T47D (cell line): ENCODE results near the gene ZNF444.

Source experiments
- DNase-seq, 2 experiments: peaks; one replicate each; pipeline versions ENCODE4 v3.0.0 to v3.0.0-alpha.2; 2011 to 2012; ENCODE audit warnings: low read depth in 1 of 2, low spot score in 1 of 2
- JUND ChIP-seq: IDR thresholded peaks from 2 replicates; pipeline ENCODE4 v1.6.1; 2012; ENCODE audit warnings: low read depth
- in situ Hi-C: cut with HindIII; loops from 2 replicates; pipeline ENCODE4 v1.10.0; 2016; ENCODE audit warnings: low sequenced_read_pairs, low pct_unique_long_range_greater_than_20kb

Gene ZNF444

DNA sequence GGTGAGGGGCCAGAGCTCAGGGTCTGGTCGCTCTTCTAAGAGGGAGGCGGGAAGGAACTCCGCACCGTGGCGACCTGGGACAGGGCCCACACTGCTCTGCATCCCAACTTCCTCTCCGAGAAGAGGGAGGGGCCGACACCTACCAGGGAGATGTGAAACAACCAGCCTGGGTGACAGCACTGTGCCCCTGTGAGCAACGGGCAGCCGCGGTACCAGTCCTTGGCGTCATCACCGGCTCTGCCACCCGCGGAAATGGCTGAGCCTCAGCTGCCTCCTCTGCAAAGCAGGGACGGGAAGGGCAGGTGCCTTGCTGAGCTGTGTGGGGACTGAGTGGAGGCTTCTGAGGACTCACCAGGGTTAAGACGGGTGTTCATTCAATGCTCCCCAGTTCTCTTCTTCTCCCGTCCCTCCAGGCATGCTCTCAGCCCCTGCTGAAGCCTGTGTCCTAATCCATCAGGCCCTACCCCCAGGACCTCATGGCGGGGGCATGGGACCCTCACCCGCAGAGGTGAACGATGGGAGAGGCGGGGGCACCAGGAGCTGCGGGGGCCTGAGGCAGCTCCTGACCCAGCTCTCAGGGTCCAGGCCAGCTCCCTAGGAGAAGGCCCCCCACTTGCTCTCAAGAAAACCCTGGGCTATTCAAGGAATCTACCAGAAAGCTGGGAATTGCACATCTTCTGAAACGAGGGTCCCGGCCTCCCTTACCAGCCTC, 29.3 kb upstream of the ZNF444 start:
- in situ Hi-C loops: no loop called here
- peak in 1 of 2 experiments; percentile 42 for DNase-seq
- TF ChIP-seq JUND: no peak

DNA sequence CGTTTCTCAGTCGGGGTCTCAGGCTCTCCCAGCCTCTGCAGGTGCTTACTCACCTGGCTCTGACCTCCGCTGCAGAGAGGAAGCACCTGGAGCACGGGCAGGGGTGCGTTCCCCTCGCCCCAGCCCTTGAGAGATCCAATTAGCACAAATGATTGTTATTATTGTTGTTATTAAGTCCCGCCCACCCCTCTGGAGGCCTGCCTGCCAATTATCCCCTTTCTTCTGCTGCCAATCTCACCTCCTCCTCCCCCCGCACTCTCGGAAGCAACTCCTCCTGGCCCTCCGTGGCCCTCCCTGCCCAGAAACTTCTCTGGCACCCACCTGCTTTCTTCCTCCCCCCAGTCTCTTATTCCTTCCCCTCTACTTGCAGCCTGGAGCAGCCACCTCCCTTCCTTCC, 28.8 kb upstream of the ZNF444 start:
- no peak for DNase-seq
- in situ Hi-C loops: no loop called here
- no peak for TF ChIP-seq JUND

DNA sequence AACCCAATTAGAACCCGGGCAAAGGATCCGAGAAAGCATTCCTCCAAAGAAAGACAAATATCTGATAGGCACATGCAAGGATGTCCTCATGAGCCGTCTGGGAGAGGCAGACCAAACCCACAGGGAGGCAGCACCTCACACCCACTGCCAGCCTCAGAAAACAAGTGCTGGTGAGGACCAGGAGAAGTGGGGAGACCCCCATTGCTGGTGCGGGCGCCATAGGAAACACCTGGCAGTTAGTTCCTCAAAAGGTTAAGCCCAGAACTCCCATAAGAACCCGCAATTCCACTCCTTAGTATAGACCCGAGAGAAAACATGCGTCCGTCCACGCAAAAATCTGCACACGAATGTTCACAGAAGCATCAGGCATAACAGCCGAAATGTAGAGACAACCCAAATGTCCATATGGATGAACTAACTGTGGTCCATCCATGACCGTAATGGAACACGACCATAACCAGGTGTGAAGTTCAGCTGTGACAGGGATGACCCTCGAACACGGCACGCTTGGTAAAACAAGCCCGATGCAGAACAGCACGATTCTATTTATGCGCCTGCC, 27.9 kb upstream of the ZNF444 start:
- in situ Hi-C loops: no loop called here
- DNase-seq: no peak
- no peak for TF ChIP-seq JUND

DNA sequence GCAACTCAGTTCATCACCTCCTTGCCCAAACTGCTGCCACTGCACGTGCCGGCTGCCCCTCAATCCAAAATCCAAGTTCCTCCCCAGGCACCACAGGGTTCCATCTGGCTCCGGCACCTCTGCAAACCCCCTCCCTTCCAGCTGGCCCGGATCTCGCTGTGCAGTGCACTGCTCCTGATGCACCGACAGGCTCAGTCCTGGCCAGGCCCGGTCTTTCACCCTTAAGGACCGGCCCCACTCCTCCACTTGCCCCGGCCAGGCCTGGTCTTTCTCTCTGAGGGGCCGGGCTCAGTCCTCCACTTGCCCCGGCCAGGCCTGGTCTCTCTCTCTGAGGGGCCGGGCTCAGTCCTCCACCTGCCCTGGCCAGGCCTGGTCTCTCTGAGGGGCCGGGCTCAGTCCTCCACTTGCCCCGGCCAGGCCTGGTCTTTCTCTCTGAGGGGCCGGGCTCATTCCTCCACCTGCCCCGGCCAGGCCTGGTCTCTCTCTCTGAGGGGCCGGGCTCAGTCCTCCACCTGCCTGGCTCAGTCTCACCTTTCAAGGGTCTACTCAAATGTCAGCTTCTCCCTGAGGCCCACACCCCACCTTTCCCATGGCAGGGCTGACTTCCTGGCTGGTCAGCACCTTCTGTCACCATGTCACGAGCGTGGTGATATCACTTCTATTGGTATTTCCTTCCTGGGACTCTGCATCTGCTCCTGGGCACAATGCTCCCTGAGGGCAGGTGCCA, 26.9 kb upstream of the ZNF444 start:
- TF ChIP-seq JUND: no peak
- DNase-seq: no peak
- in situ Hi-C loops: no loop called here

DNA sequence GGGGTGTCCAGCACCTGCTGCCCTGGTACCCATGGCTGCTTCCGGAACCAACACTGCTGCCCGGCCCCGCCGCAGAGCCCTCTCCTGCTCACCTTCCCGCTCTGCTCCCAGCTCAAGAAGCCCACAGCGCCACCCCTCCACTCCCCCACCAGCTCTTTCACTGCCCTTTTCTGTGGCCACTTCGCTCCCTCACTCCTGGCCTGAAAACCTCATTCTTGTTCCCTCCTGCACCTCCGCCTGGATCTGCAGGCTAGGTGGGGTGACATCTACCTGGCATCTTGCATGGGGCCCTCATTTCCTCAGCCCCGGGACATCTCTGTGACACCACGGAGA, 26.3 kb upstream of the ZNF444 start:
- DNase-seq: no peak
- TF ChIP-seq JUND: no peak
- in situ Hi-C loops: no loop called here

DNA sequence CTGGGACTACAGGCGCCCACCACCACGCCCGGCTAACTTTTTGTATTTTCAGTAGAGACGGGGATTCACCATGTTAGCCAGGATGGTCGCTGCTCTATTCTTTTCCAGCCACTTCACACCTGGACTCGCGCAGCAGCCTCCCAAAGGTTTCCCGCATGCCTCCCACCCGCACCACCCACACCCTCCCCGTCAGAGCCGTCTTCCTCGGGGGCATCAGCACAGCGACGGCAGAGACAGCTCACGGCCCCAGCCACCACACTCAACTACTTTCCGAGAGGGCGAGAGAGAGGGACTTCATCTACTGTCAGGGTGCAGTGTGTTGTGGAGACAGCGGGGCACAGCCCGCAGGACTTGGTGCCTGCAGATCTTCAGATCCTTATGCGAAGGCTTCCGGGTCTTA, 25.6 kb upstream of the ZNF444 start:
- no peak for TF ChIP-seq JUND
- in situ Hi-C loops: no loop called here
- no peak for DNase-seq

DNA sequence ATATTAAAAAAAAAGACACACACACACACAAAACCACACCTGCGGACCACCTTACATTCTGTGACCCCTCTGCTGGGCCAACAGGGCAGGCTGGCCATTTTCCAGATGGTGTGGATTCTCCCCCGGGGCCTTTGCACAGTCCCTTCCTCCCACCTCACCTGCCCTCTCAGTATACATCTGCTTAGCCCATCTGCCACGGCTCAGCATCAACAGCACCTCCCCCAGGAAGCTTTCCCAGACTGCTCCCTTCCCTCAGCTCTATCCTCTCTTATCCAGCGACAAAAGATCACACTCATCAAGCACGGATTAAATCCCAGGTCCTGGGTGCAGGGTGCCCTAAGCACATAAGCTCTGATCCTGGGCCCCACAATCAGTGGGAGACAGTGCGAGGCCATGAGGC, 24.5 kb upstream of the ZNF444 start:
- DNase-seq: no peak
- no peak for TF ChIP-seq JUND
- in situ Hi-C loops: no loop called here

DNA sequence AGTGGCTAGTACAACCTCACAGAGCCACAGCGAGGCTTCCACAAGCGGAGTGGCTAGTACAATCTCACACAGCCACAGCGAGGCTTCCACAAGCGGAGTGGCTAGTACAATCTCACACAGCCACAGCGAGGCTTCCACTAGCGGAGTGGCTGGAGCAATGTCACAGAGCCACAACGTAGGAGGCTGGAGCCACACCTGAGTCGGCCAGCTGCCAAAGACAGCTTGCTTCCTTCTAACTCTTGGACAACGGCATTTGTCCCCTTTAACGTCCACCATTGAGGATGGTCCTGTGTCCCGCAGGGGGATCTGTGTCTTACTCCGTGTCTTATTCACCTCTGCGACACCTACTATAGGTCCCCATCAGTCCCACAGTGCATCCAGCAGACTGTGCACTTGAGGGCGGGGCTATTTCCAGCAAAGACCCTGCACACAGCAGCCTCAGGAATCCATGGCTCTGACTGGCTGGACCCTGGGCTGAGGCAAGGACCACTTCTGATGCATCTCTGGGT, 23.7 kb upstream of the ZNF444 start:
- no peak for TF ChIP-seq JUND
- no peak for DNase-seq
- in situ Hi-C loops: no loop called here

DNA sequence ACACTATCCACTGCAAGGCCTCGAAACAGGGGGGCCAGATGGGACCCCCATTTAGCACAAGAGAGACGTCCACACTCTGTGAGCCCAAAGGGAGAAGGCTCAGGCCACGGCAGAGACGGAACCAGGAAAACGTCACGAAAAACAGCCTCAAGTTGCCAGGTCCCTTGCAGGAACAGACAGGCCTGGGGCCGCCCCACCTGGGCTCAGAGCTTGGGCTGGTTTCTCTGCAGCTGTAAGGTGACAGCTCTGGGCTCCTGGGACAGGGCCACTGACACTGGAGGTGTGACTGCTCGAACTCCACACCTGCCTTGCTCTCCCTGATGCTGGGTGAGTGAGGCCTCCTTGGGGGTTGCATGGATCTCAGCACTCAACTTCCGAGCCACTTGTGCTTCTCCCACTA, 23.2 kb upstream of the ZNF444 start:
- no peak for DNase-seq
- TF ChIP-seq JUND: no peak
- in situ Hi-C loops: no loop called here

DNA sequence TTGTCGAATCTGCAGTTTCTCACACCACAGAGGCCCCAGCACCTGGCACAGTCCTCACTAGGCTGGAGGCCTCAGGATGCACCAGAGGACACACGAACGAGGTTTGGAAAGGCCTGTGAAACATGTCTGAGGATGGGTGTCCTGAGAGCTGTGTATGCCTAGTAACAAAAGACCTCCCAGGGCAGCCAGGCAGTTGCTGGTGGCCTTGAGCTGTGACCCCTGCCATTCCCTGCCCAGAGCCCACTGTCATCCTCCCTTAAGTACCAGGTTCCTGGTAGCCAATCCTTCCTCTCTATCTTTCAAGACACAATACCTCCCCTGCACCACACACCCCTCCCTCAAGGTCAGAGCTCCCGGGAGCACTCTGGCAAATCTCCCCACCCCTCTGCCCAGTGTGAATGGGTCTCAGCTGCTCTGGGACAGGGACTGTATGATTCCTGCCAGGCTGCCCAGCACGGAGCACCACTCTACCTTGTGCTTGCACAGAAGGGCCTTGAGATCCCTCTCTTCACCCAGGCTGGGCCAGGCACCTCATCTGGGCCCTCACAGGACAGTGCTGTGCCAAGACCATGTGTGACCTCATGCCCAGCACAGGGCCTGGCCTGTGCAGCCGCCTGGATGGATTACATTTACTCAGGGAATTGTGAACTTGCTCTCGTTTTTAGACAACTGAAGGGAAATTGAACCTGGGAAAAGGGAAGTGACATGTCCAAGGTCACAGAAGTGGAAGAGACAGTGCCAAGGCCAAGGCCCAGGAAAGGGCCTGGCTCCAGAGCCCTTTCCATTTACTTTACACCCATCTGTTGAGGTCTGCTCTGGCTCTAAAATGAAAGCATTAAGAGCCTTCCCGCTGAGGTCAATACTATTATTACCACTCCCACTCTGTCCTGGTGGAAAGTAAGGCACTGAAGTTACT, 22.2 kb upstream of the ZNF444 start:
- in situ Hi-C loops: no loop called here
- no peak for DNase-seq
- TF ChIP-seq JUND: no peak

DNA sequence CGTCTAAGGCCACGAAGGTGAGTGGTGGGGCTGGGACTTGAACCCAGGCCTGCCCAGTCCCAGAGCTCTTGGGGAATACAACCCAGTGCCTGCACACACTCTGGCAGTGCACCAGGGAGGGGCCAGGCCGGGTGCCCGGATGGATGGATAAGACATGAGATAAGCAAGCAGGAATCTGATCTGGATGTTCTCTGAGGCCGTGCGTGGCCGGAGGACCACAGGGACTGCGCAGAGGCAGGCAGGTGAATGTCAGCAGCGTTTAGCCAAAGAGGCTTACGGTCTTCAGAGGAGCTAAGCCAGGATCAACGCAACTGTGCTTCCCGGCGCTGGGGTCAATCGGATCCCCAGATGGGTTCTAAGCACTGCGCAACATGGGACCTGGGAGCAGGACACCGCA, 21.5 kb upstream of the ZNF444 start:
- in situ Hi-C loops: no loop called here
- no peak for TF ChIP-seq JUND
- DNase-seq: no peak

DNA sequence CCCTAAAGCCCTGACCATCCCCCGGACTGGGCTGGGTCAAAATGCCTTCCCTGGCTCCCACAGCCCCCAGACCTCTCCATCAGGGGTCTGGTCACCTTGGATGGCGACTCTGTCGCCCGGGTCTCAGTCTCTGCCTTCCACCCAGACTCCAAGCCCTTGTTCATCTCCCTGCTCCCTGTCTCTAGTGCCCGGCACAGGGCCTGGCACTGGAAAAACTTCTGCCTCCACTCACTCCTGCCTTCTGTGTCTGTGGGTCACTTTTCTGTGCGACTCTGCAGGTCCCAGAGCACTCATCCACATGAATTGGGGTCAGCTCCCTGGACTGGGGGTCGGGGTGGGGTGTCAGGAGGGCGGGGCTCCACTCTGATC, 21.1 kb upstream of the ZNF444 start:
- in situ Hi-C loops: no loop called here
- no peak for DNase-seq
- no peak for TF ChIP-seq JUND
